ENCODE data around the gene ABCC1.
"Not testable (repeated sequence)": the region's sequence is repeated elsewhere in the genome, so short reads cannot be mapped to it uniquely, and the experiment has no call there.

ABCC1 gene

GRCh38 chr16:16163571-16163970 lies 214.2 kb downstream of the ABCC1 start:
- no peak for DNase-seq

GRCh38 chr16:16164243-16164642 lies 214.8 kb downstream of the ABCC1 start:
- DNase-seq: no peak

GRCh38 chr16:16166085-16166484 lies 216.7 kb downstream of the ABCC1 start:
- DNase-seq: no peak

- DNase-seq: no peak
Measured at GRCh38 chr16:16166949-16167348, 217.5 kb downstream of the ABCC1 start.

- no peak for DNase-seq
Measured at GRCh38 chr16:16167927-16168326, 218.5 kb downstream of the ABCC1 start.

GRCh38 chr16:16168431-16168830 lies 219.0 kb downstream of the ABCC1 start:
- no peak for DNase-seq

GRCh38 chr16:16169615-16170014 lies 220.2 kb downstream of the ABCC1 start:
- no peak for DNase-seq

- DNase-seq: no peak
Measured at GRCh38 chr16:16171332-16171919, 222.0 kb downstream of the ABCC1 start.

GRCh38 chr16:16172991-16173390 lies 223.6 kb downstream of the ABCC1 start:
- DNase-seq: no peak

GRCh38 chr16:16175296-16175695 lies 225.9 kb downstream of the ABCC1 start:
- no peak for DNase-seq

GRCh38 chr16:16176328-16176727 lies 226.9 kb downstream of the ABCC1 start:
- DNase-seq: no peak

GRCh38 chr16:16178455-16179162 lies 229.2 kb downstream of the ABCC1 start:
- DNase-seq: no peak

GRCh38 chr16:16181748-16182147 lies 232.3 kb downstream of the ABCC1 start:
- DNase-seq: not testable (repeated sequence)

- no peak for DNase-seq
Measured at GRCh38 chr16:16182918-16183317, 233.5 kb downstream of the ABCC1 start.

GRCh38 chr16:16183562-16183961 lies 234.1 kb downstream of the ABCC1 start:
- DNase-seq: no peak

GRCh38 chr16:16184594-16184993 lies 235.2 kb downstream of the ABCC1 start:
- no peak for DNase-seq

GRCh38 chr16:16185095-16185494 lies 235.7 kb downstream of the ABCC1 start:
- no peak for DNase-seq

- no peak for DNase-seq
Measured at GRCh38 chr16:16186820-16187219, 237.4 kb downstream of the ABCC1 start.

- no peak for DNase-seq
Measured at GRCh38 chr16:16188827-16189226, 239.4 kb downstream of the ABCC1 start.

- DNase-seq: no peak
Measured at GRCh38 chr16:16189842-16190241, 240.4 kb downstream of the ABCC1 start.

- no peak for DNase-seq
Measured at GRCh38 chr16:16190546-16190945, 241.1 kb downstream of the ABCC1 start.

GRCh38 chr16:16190966-16191365 lies 241.6 kb downstream of the ABCC1 start:
- not testable (repeated sequence) for DNase-seq

GRCh38 chr16:16191493-16192167 lies 242.2 kb downstream of the ABCC1 start:
- DNase-seq: no peak
